Measurements from ENCODE around the gene DHDH.

- TF ChIP-seq ZZZ3 (CRISPR knock-in tag; IDR thresholded peaks at IDR 0.05; ENCODE audit: borderline replicate concordance) (no peak), SNAPC5 (CRISPR knock-in tag; IDR thresholded peaks at IDR 0.05; ENCODE audit: borderline replicate concordance) (no peak), CEBPG (CRISPR knock-in tag; IDR thresholded peaks at IDR 0.05) (no peak), ZNF614 (CRISPR knock-in tag; IDR thresholded peaks at IDR 0.05; ENCODE audit: borderline replicate concordance) (no peak), CTCF (CRISPR knock-in tag; IDR thresholded peaks at IDR 0.05) (no peak), YY1 (IDR thresholded peaks at IDR 0.05; ENCODE audit: insufficient read depth, insufficient replicate concordance, low read depth, low read length) (no peak)
Measured at GRCh38 chr19:48918071-48918470, 15.4 kb upstream of the DHDH start.
